ENCODE measurements around the gene GEMIN2.
"Not testable (repeated sequence)": the region's sequence is repeated elsewhere in the genome, so short reads cannot be mapped to it uniquely, and the experiment has no call there.

The GEMIN2 gene

GRCh38 chr14:39181026-39181692 is 67.0 kb downstream of the GEMIN2 start:
- Histone ChIP-seq H3K27ac (ENCODE audit: low read depth, low read length) (no peak overlapping the region), H3K9ac (ENCODE audit: low read length) (no peak overlapping the region), H3K4me3 (ENCODE audit: low read depth, low read length) (no peak overlapping the region), H3K9me3 (ENCODE audit: control insufficient read depth, insufficient read depth, low read depth, low read length) (no peaks in the 10 kb centered on the region), H3K27me3 (ENCODE audit: control insufficient read depth, insufficient read depth, low read length) (no peaks in the 10 kb centered on the region), H3K36me3 (ENCODE audit: control insufficient read depth, insufficient read depth, low read length) (peaks cover 90% of the 10 kb centered on the region), H3K4me1 (ENCODE audit: control insufficient read depth, insufficient read depth, low read length) (no peaks in the 10 kb centered on the region; the same call in 1 of the 2 replicates)

GRCh38 chr14:39181693-39182047 is 67.5 kb downstream of the GEMIN2 start:
- Histone ChIP-seq H3K9me3 (ENCODE audit: control insufficient read depth, insufficient read depth, low read depth, low read length) (no peaks in the 10 kb centered on the region), H3K4me3 (ENCODE audit: low read depth, low read length) (no peak overlapping the region), H3K4me1 (ENCODE audit: control insufficient read depth, insufficient read depth, low read length) (no peaks in the 10 kb centered on the region; the same call in 1 of the 2 replicates), H3K27me3 (ENCODE audit: control insufficient read depth, insufficient read depth, low read length) (no peaks in the 10 kb centered on the region), H3K27ac (ENCODE audit: low read depth, low read length) (no peak overlapping the region), H3K9ac (ENCODE audit: low read length) (no peak overlapping the region), H3K36me3 (ENCODE audit: control insufficient read depth, insufficient read depth, low read length) (peaks cover 85% of the 10 kb centered on the region)

GRCh38 chr14:39182770-39183684 is 68.9 kb downstream of the GEMIN2 start:
- Histone ChIP-seq H3K9ac (ENCODE audit: low read length) (no peak overlapping the region), H3K9me3 (ENCODE audit: control insufficient read depth, insufficient read depth, low read depth, low read length) (no peaks in the 10 kb centered on the region), H3K36me3 (ENCODE audit: control insufficient read depth, insufficient read depth, low read length) (peaks cover 71% of the 10 kb centered on the region), H3K4me3 (ENCODE audit: low read depth, low read length) (no peak overlapping the region), H3K27ac (ENCODE audit: low read depth, low read length) (no peak overlapping the region), H3K27me3 (ENCODE audit: control insufficient read depth, insufficient read depth, low read length) (no peaks in the 10 kb centered on the region), H3K4me1 (ENCODE audit: control insufficient read depth, insufficient read depth, low read length) (peaks cover 5% of the 10 kb centered on the region)

- H3K27me3 ChIP-seq (ENCODE audit: control insufficient read depth, insufficient read depth, low read length); H3K9ac ChIP-seq (ENCODE audit: low read length); H3K4me3 ChIP-seq (ENCODE audit: low read depth, low read length); H3K27ac ChIP-seq (ENCODE audit: low read depth, low read length); H3K9me3 ChIP-seq (ENCODE audit: control insufficient read depth, insufficient read depth, low read depth, low read length): not testable (repeated sequence)
- H3K36me3 ChIP-seq (ENCODE audit: control insufficient read depth, insufficient read depth, low read length) = peaks cover 65% of the 10 kb centered on the region
- peaks cover 10% of the 10 kb centered on the region for H3K4me1 ChIP-seq (ENCODE audit: control insufficient read depth, insufficient read depth, low read length)
Measured at GRCh38 chr14:39183685-39184003, 69.5 kb downstream of the GEMIN2 start.

GRCh38 chr14:39184628-39185255 is 70.6 kb downstream of the GEMIN2 start:
- no peak overlapping the region for H3K27ac ChIP-seq (ENCODE audit: low read depth, low read length)
- peaks cover 54% of the 10 kb centered on the region for H3K36me3 ChIP-seq (ENCODE audit: control insufficient read depth, insufficient read depth, low read length)
- H3K4me3 ChIP-seq (ENCODE audit: low read depth, low read length) = no peak overlapping the region
- H3K27me3 ChIP-seq (ENCODE audit: control insufficient read depth, insufficient read depth, low read length) = no peaks in the 10 kb centered on the region
- H3K9ac ChIP-seq (ENCODE audit: low read length) = no peak overlapping the region
- peaks cover 10% of the 10 kb centered on the region for H3K4me1 ChIP-seq (ENCODE audit: control insufficient read depth, insufficient read depth, low read length)
- H3K9me3 ChIP-seq (ENCODE audit: control insufficient read depth, insufficient read depth, low read depth, low read length) = no peaks in the 10 kb centered on the region

GRCh38 chr14:39185256-39186049 is 71.3 kb downstream of the GEMIN2 start:
- Histone ChIP-seq H3K4me3 (ENCODE audit: low read depth, low read length) (no peak overlapping the region), H3K27ac (ENCODE audit: low read depth, low read length) (no peak overlapping the region), H3K9ac (ENCODE audit: low read length) (no peak overlapping the region)

More at GRCh38 chr14:39185256-39186049, 71.3 kb downstream of the GEMIN2 start:
- H3K36me3 ChIP-seq (ENCODE audit: control insufficient read depth, insufficient read depth, low read length) = peaks cover 47% of the 10 kb centered on the region
- peaks cover 10% of the 10 kb centered on the region for H3K4me1 ChIP-seq (ENCODE audit: control insufficient read depth, insufficient read depth, low read length)
- H3K9me3 ChIP-seq (ENCODE audit: control insufficient read depth, insufficient read depth, low read depth, low read length) = no peaks in the 10 kb centered on the region
- H3K27me3 ChIP-seq (ENCODE audit: control insufficient read depth, insufficient read depth, low read length) = no peaks in the 10 kb centered on the region
